H9 (cell line): ENCODE results near the gene SOX11. TPM values are rescaled to one million over a fixed set of nuclear protein-coding genes. Genes with fewer than 3 reads are reported as not detected.

Experiments
- DNase-seq: peaks from one replicate; pipeline ENCODE4 v3.0.0-alpha.2; 2017
- H2AFZ ChIP-seq: one replicate; pipeline ENCODE4 v1.6.1; 2013; ENCODE audit warnings: mild to moderate bottlenecking, low read length, control low read depth, moderate library complexity
- H2AK5ac ChIP-seq: 2 replicates; pipeline ENCODE4 v1.6.1; 2013; ENCODE audit warnings: low read length, control low read depth, mixed read lengths; ENCODE audit not compliant: insufficient read length
- H2BK120ac ChIP-seq: one replicate; pipeline ENCODE4 v1.6.1; 2013; ENCODE audit warnings: low read depth, mild to moderate bottlenecking, low read length, control low read depth, inconsistent platforms; ENCODE audit not compliant: poor library complexity, severe bottlenecking
- H2BK12ac ChIP-seq: 2 replicates; pipeline ENCODE4 v1.6.1; 2013; ENCODE audit warnings: low read length, control low read depth, mixed read lengths, low read depth; ENCODE audit not compliant: insufficient read length
- H2BK15ac ChIP-seq: 2 replicates; pipeline ENCODE4 v1.6.1; 2013; ENCODE audit warnings: low read depth, low read length, control low read depth
- H2BK20ac ChIP-seq: one replicate; pipeline ENCODE4 v1.6.1; 2013; ENCODE audit warnings: low read depth, mild to moderate bottlenecking, low read length, control low read depth, inconsistent platforms; ENCODE audit not compliant: poor library complexity, severe bottlenecking
- H2BK5ac ChIP-seq: 2 replicates; pipeline ENCODE4 v1.6.1; 2013; ENCODE audit warnings: low read length, control low read depth, mixed read lengths; ENCODE audit not compliant: insufficient read length
- H3K14ac ChIP-seq: 2 replicates; pipeline ENCODE4 v1.6.1; 2013; ENCODE audit warnings: low read length, control low read depth; ENCODE audit not compliant: insufficient read depth
- H3K18ac ChIP-seq: 2 replicates; pipeline ENCODE4 v1.6.1; 2013; ENCODE audit warnings: low read depth, mild to moderate bottlenecking, mixed read lengths, low read length, control low read depth; ENCODE audit not compliant: insufficient read length
- H3K23ac ChIP-seq: 2 replicates; pipeline ENCODE4 v1.6.1; 2013; ENCODE audit warnings: low read length, control low read depth, mixed read lengths, low read depth; ENCODE audit not compliant: insufficient read length
- H3K23me2 ChIP-seq: 2 replicates; pipeline ENCODE4 v1.6.1; 2013; ENCODE audit warnings: low read depth, mild to moderate bottlenecking, mixed read lengths, low read length, control low read depth; ENCODE audit not compliant: insufficient read length, poor library complexity, severe bottlenecking
- H3K27ac ChIP-seq: 2 replicates; pipeline ENCODE4 v1.5.1; 2013; ENCODE audit warnings: low read length, control low read depth, mixed read lengths, low read depth; ENCODE audit not compliant: insufficient read length
- H3K27me3 ChIP-seq: 2 replicates; pipeline ENCODE4 v1.6.1; 2013; ENCODE audit warnings: low read length, control low read depth, inconsistent platforms; ENCODE audit not compliant: insufficient read depth
- H3K4ac ChIP-seq: 2 replicates; pipeline ENCODE4 v1.6.1; 2013; ENCODE audit warnings: low read depth, mild to moderate bottlenecking, control low read depth, inconsistent platforms, low read length, moderate library complexity
- H3K4me1 ChIP-seq: 2 replicates; pipeline ENCODE4 v1.6.1; 2013; ENCODE audit warnings: low read length, control low read depth, inconsistent platforms; ENCODE audit not compliant: insufficient read depth
- H3K4me2 ChIP-seq: 2 replicates; pipeline ENCODE4 v1.6.1; 2013; ENCODE audit warnings: low read length, control low read depth, mixed read lengths; ENCODE audit not compliant: insufficient read length, insufficient read depth
- H3K56ac ChIP-seq: 2 replicates; pipeline ENCODE4 v1.6.1; 2013; ENCODE audit warnings: low read depth, mild to moderate bottlenecking, mixed read lengths, low read length, control low read depth; ENCODE audit not compliant: insufficient read length
- H3K79me1 ChIP-seq: 2 replicates; pipeline ENCODE4 v1.6.1; 2013; ENCODE audit warnings: low read depth, mild to moderate bottlenecking, moderate library complexity, low read length, control low read depth, inconsistent platforms; ENCODE audit not compliant: insufficient read depth, poor library complexity, severe bottlenecking
- H3K79me2 ChIP-seq: 2 replicates; pipeline ENCODE4 v1.6.1; 2013; ENCODE audit warnings: low read length, control low read depth, inconsistent platforms; ENCODE audit not compliant: insufficient read depth
- H3K9ac ChIP-seq: 2 replicates; pipeline ENCODE4 v1.6.1; 2013; ENCODE audit warnings: low read length, control low read depth, mixed read lengths; ENCODE audit not compliant: insufficient read length; ENCODE audit errors: extremely low read depth
- H3K9me3 ChIP-seq: one replicate; pipeline ENCODE4 v1.6.1; 2013; ENCODE audit warnings: low read depth, low read length, inconsistent platforms; ENCODE audit not compliant: control insufficient read depth
- H3T11ph ChIP-seq: one replicate; pipeline ENCODE4 v1.6.1; 2013; ENCODE audit warnings: mild to moderate bottlenecking, low read length, control low read depth, inconsistent platforms
- H4K20me1 ChIP-seq: one replicate; pipeline ENCODE4 v1.6.1; 2013; ENCODE audit not compliant: control insufficient read depth, insufficient read length, insufficient read depth
- H4K5ac ChIP-seq: 2 replicates; pipeline ENCODE4 v1.6.1; 2013; ENCODE audit warnings: low read depth, mild to moderate bottlenecking, mixed read lengths, low read length, control low read depth; ENCODE audit not compliant: insufficient read length
- H4K8ac ChIP-seq: replicated peaks from 2 replicates; pipeline ENCODE4 v1.6.1; 2013; ENCODE audit warnings: low read length, control low read depth, mixed read lengths, low read depth; ENCODE audit not compliant: insufficient read length
- H4K91ac ChIP-seq: 2 replicates; pipeline ENCODE4 v1.6.1; 2013; ENCODE audit warnings: low read depth, mild to moderate bottlenecking, moderate library complexity, mixed read lengths, low read length, control low read depth; ENCODE audit not compliant: insufficient read length
- H3K27ac Mint-ChIP-seq, 3 experiments: 2 replicates in 2 of 3; 3 replicates in 1 of 3; pipeline ENCODE4 v1.8.0; 2020 to 2021; ENCODE audit warnings: mixed read lengths in 3 of 3, mild to moderate bottlenecking in 1 of 3, moderate library complexity in 1 of 3
- H3K27me3 Mint-ChIP-seq: 2 replicates; pipeline ENCODE4 v1.8.0; 2021; ENCODE audit warnings: low read depth, mild to moderate bottlenecking, moderate library complexity, mixed read lengths
- H3K36me3 Mint-ChIP-seq, 3 experiments: 2 replicates in 2 of 3; 3 replicates in 1 of 3; pipeline ENCODE4 v1.8.0; 2020 to 2021; ENCODE audit warnings: low read depth in 3 of 3, mixed read lengths in 3 of 3; ENCODE audit not compliant: insufficient read depth in 1 of 3
- H3K4me1 Mint-ChIP-seq, 2 experiments: 2 replicates each; pipeline ENCODE4 v1.8.0; 2020; ENCODE audit warnings: mixed read lengths in 2 of 2
- H3K4me3 Mint-ChIP-seq, 2 experiments: 2 replicates in 1 of 2; 3 replicates in 1 of 2; pipeline ENCODE4 v1.8.0; 2020 to 2021; ENCODE audit warnings: mild to moderate bottlenecking in 2 of 2, mixed read lengths in 2 of 2, moderate library complexity in 1 of 2
- H3K9me3 Mint-ChIP-seq, 2 experiments: 2 replicates in 1 of 2; 3 replicates in 1 of 2; pipeline ENCODE4 v1.8.0; 2020; ENCODE audit warnings: mild to moderate bottlenecking in 2 of 2, mixed read lengths in 2 of 2, moderate library complexity in 1 of 2
- WGBS: extraction: QIAGEN DNeasy Blood & Tissue Kit; methylation state at CpG from one replicate; pipeline ENCODE4 v1.1.7; 2013; ENCODE audit warnings: missing lambda C conversion rate, low lambda C conversion rate, mixed read lengths; ENCODE audit not compliant: insufficient read length; ENCODE audit errors: extremely low coverage; 5-methylcytosine and 5-hydroxymethylcytosine counted together
- total RNA-seq: library from RNA; stranded (reverse); gene quantifications from 2 replicates; pipeline ENCODE4 v1.2.1, GENCODE V29; 2021
- TF ChIP-seq, protein P1 (sequence below): fragments of 200-600 bp; sonication (generic); conservative IDR thresholded peaks from 3 replicates; pipeline ENCODE4 v1.8.0; 2021; ENCODE audit warnings: antibody characterized with exemption, mild to moderate bottlenecking

Gene SOX11
- total RNA-seq, 1 experiment from 2014 or later = 43.8 TPM

DNA sequence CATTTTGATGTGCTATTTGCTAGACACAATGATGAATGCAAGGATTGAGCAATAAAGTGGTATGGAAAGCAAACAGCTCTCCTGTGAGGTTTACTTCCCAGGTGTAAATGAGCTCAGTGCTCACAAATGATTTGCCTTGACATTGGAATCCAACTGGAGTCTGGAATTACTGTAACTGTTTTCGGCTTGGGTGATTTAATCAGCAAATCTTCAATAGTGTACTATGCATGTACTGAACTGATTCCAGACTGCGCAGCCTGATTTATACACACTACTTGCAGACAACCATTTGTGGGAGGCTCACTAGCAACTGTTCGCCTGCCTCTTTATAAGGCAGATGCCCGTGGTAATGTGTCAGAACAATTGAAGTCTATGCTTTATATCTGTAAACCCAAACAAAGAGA is 27.9 kb upstream of the SOX11 start:
- H2BK20ac ChIP-seq = no peak overlapping the region
- no peak overlapping the region for H3K18ac ChIP-seq
- Mint-ChIP-seq H3K27ac (no peak overlapping the region), H3K9me3 (peaks cover 12% of the 10 kb centered on the region in 2 experiments; a peak in 4 of 5 replicates), H3K4me1 (peaks cover 11 to 19% of the 10 kb centered on the region in 2 experiments), H3K4me3 (no peak overlapping the region), H3K27me3 (peaks cover 4% of the 10 kb centered on the region; the same call in 1 of the 2 replicates), H3K36me3 (peaks cover 0 to 18% (median 2%) of the 10 kb centered on the region in 3 experiments; a peak in 5 of 7 replicates)
- H2BK5ac ChIP-seq = no peak overlapping the region
- H4K20me1 ChIP-seq = no peaks in the 10 kb centered on the region
- H3K79me2 ChIP-seq = no peaks in the 10 kb centered on the region
- no peak overlapping the region for H3K14ac ChIP-seq
- no peak overlapping the region for H2BK120ac ChIP-seq
- no peak overlapping the region for H4K5ac ChIP-seq
- TF ChIP-seq, protein P1, sequence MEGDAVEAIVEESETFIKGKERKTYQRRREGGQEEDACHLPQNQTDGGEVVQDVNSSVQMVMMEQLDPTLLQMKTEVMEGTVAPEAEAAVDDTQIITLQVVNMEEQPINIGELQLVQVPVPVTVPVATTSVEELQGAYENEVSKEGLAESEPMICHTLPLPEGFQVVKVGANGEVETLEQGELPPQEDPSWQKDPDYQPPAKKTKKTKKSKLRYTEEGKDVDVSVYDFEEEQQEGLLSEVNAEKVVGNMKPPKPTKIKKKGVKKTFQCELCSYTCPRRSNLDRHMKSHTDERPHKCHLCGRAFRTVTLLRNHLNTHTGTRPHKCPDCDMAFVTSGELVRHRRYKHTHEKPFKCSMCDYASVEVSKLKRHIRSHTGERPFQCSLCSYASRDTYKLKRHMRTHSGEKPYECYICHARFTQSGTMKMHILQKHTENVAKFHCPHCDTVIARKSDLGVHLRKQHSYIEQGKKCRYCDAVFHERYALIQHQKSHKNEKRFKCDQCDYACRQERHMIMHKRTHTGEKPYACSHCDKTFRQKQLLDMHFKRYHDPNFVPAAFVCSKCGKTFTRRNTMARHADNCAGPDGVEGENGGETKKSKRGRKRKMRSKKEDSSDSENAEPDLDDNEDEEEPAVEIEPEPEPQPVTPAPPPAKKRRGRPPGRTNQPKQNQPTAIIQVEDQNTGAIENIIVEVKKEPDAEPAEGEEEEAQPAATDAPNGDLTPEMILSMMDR = no peak
- no peak overlapping the region for H3K4me2 ChIP-seq
- H4K91ac ChIP-seq = no peak overlapping the region
- no peak overlapping the region for H3K27ac ChIP-seq
- no peaks in the 10 kb centered on the region for H3K79me1 ChIP-seq
- no peak overlapping the region for H2AFZ ChIP-seq
- H3K4me1 ChIP-seq = no peaks in the 10 kb centered on the region; the same call in 1 of the 2 replicates
- H2BK15ac ChIP-seq = no peak overlapping the region
- H3K4ac ChIP-seq = no peak overlapping the region
- no peaks in the 10 kb centered on the region for H3K27me3 ChIP-seq
- H3K9me3 ChIP-seq = no peaks in the 10 kb centered on the region
- no peak overlapping the region for H2BK12ac ChIP-seq
- H3K23ac ChIP-seq = no peak overlapping the region
- no peak overlapping the region for H2AK5ac ChIP-seq
- no peak overlapping the region for H3K56ac ChIP-seq
- no peak overlapping the region for H4K8ac ChIP-seq
- no peak overlapping the region for H3T11ph ChIP-seq
- WGBS = no CpG with 5 or more reads among the region's 4 CpGs
- no peak overlapping the region for H3K9ac ChIP-seq
- no peak for DNase-seq
- no peaks in the 10 kb centered on the region for H3K23me2 ChIP-seq
